ENCODE measurements around the gene ATP5F1D.

DNA sequence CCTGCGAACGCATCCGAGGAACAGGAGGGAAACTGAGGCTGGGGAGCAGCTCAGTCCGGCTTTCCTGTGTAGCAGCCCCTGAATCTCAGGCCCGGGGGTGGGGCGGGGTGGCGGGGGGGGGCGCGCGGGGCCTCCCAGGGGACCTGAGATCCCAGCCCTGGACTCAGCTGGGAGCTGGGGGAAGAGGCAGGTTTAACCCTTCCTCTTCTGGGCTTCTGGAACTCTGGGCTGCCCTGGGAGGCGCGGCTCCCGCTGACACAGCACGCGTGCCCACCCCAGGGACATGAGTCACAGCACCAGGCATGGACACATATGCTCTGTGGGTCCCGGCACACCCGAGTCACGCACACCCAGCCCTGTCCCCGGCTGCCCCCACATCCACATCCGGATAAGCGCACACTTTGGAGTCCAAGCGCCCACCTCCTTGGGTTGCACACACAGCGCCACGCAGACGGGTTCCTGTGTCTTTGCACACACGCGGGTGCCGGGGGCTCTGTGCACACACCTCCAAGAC is 24.1 kb downstream of the ATP5F1D start:
- TF ChIP-seq, protein P1, sequence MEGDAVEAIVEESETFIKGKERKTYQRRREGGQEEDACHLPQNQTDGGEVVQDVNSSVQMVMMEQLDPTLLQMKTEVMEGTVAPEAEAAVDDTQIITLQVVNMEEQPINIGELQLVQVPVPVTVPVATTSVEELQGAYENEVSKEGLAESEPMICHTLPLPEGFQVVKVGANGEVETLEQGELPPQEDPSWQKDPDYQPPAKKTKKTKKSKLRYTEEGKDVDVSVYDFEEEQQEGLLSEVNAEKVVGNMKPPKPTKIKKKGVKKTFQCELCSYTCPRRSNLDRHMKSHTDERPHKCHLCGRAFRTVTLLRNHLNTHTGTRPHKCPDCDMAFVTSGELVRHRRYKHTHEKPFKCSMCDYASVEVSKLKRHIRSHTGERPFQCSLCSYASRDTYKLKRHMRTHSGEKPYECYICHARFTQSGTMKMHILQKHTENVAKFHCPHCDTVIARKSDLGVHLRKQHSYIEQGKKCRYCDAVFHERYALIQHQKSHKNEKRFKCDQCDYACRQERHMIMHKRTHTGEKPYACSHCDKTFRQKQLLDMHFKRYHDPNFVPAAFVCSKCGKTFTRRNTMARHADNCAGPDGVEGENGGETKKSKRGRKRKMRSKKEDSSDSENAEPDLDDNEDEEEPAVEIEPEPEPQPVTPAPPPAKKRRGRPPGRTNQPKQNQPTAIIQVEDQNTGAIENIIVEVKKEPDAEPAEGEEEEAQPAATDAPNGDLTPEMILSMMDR (IDR thresholded peaks at IDR 0.05), result no peak
- no peak for TF ChIP-seq POLR2A (IDR thresholded peaks at IDR 0.05)

Data from upper lobe of left lung (tissue), 4 donors.